ENCODE results near the gene MAU2. TPM values are rescaled to one million over a fixed set of nuclear protein-coding genes. Genes with fewer than 3 reads are reported as not detected.

Gene MAU2
- total RNA-seq, 1 donor from 2014 or later, result 12.1 TPM

GRCh38 chr19:19356500-19356899 lies 35.9 kb downstream of the MAU2 start:
- no peak overlapping the region for H3K4me3 ChIP-seq (ENCODE audit: low read depth, low read length)
- FAIRE-seq, result no peak
- peaks cover 26% of the 10 kb centered on the region for H3K36me3 ChIP-seq (ENCODE audit: control insufficient read depth, insufficient read depth, low read length)
- no peaks in the 10 kb centered on the region for H3K27me3 ChIP-seq (ENCODE audit: control insufficient read depth, insufficient read depth, low read length)
- TF ChIP-seq CTCF (IDR thresholded peaks at IDR 0.05; ENCODE audit: insufficient read depth, low read length, severe bottlenecking), result no peak
- no peak for DNase-seq (ENCODE audit: low read depth)

GRCh38 chr19:19356901-19357566 lies 36.4 kb downstream of the MAU2 start:
- no peaks in the 10 kb centered on the region for H3K27me3 ChIP-seq (ENCODE audit: control insufficient read depth, insufficient read depth, low read length)
- TF ChIP-seq CTCF (IDR thresholded peaks at IDR 0.05; ENCODE audit: insufficient read depth, low read length, severe bottlenecking), result no peak
- DNase-seq (ENCODE audit: low read depth), result no peak
- no peak overlapping the region for H3K4me3 ChIP-seq (ENCODE audit: low read depth, low read length)
- FAIRE-seq, result no peak
- peaks cover 26% of the 10 kb centered on the region for H3K36me3 ChIP-seq (ENCODE audit: control insufficient read depth, insufficient read depth, low read length)

GRCh38 chr19:19361075-19361594 lies 40.5 kb downstream of the MAU2 start:
- peak; percentile 80 for TF ChIP-seq CTCF (IDR thresholded peaks at IDR 0.05; ENCODE audit: insufficient read depth, low read length, severe bottlenecking)
- FAIRE-seq, result no peak
- peaks cover 3% of the 10 kb centered on the region for H3K36me3 ChIP-seq (ENCODE audit: control insufficient read depth, insufficient read depth, low read length)

GRCh38 chr19:19362075-19362474 lies 41.4 kb downstream of the MAU2 start:
- no peak for DNase-seq (ENCODE audit: low read depth)
- Histone ChIP-seq H3K36me3 (ENCODE audit: control insufficient read depth, insufficient read depth, low read length) (no peaks in the 10 kb centered on the region), H3K27me3 (ENCODE audit: control insufficient read depth, insufficient read depth, low read length) (no peaks in the 10 kb centered on the region), H3K4me3 (ENCODE audit: low read depth, low read length) (no peak overlapping the region)
- TF ChIP-seq CTCF (IDR thresholded peaks at IDR 0.05; ENCODE audit: insufficient read depth, low read length, severe bottlenecking), result no peak
- no peak for FAIRE-seq

More at GRCh38 chr19:19361075-19361594, 40.5 kb downstream of the MAU2 start:
- H3K27me3 ChIP-seq (ENCODE audit: control insufficient read depth, insufficient read depth, low read length), result no peaks in the 10 kb centered on the region
- H3K4me3 ChIP-seq (ENCODE audit: low read depth, low read length), result no peak overlapping the region
- peak; percentile 72 for DNase-seq (ENCODE audit: low read depth)

- peak; percentile 96 for TF ChIP-seq CTCF (IDR thresholded peaks at IDR 0.05; ENCODE audit: insufficient read depth, low read length, severe bottlenecking)
- FAIRE-seq (peak; percentile 7), DNase-seq (ENCODE audit: low read depth) (peak; percentile 68)
- Histone ChIP-seq H3K36me3 (ENCODE audit: control insufficient read depth, insufficient read depth, low read length) (no peaks in the 10 kb centered on the region), H3K27me3 (ENCODE audit: control insufficient read depth, insufficient read depth, low read length) (no peaks in the 10 kb centered on the region), H3K4me3 (ENCODE audit: low read depth, low read length) (no peak overlapping the region)
Measured at GRCh38 chr19:19366434-19367396, 46.1 kb downstream of the MAU2 start.

Measured in bronchial epithelial cell (primary cell).